Transverse colon (tissue), 4 donors: ENCODE data around the gene ANKRD40CL. TPM values are rescaled to one million over a fixed set of nuclear protein-coding genes. Genes with fewer than 3 reads are reported as not detected.

ENCODE experiments used
- DNase-seq: peaks from one replicate; pipeline ENCODE4 v3.0.0-alpha.2; 2019
- H3K27ac ChIP-seq, 4 donors: fragments of 200-600 bp; sonication (generic); 2 replicates each; pipeline ENCODE4 v1.5.1; 2016 to 2018; ENCODE audit warnings: inconsistent platforms in 4 of 4
- H3K27me3 ChIP-seq: fragments of 200-600 bp; sonication (generic); 2 replicates; pipeline ENCODE4 v1.5.1; 2017; ENCODE audit warnings: inconsistent platforms
- H3K36me3 ChIP-seq, 4 donors: fragments of 200-600 bp; sonication (generic); 2 replicates each; pipeline ENCODE4 v1.5.1; 2017 to 2019; ENCODE audit warnings: inconsistent platforms in 4 of 4
- H3K4me1 ChIP-seq, 4 donors: fragments of 200-600 bp; sonication (generic); 2 replicates each; pipeline ENCODE4 v1.5.1; 2017 to 2020; ENCODE audit warnings: inconsistent platforms in 4 of 4
- H3K4me3 ChIP-seq, 4 donors: fragments of 200-600 bp; sonication (generic); 1 replicate in 1 of 4; 2 replicates in 3 of 4; pipeline versions ENCODE4 v1.5.1 to v1.6.1; 2017 to 2019; ENCODE audit warnings: inconsistent platforms in 4 of 4
- H3K9me3 ChIP-seq, 2 donors: fragments of 200-600 bp; sonication (generic); 2 replicates each; pipeline ENCODE4 v1.5.1; 2017 to 2019; ENCODE audit warnings: inconsistent platforms in 2 of 2
- CTCF ChIP-seq, 5 experiments: fragments of 200-600 bp in 3 of 5; fragments of 450-650 bp in 2 of 5; sonication (generic) in 3 of 5; IDR thresholded peaks; 1 replicate in 2 of 5; 2 replicates in 3 of 5; pipeline ENCODE4 v1.5.1; 2016 to 2017; ENCODE audit warnings: antibody characterized with exemption in 5 of 5, inconsistent platforms in 3 of 5, mild to moderate bottlenecking in 2 of 5, moderate library complexity in 1 of 5
- EP300 ChIP-seq: sonication (generic); formaldehyde crosslinking; IDR thresholded peaks from one replicate; pipeline ENCODE4 v1.6.1; 2017; ENCODE audit warnings: antibody characterized with exemption, low read depth
- POLR2A ChIP-seq: fragments of 450-650 bp; IDR thresholded peaks from one replicate; pipeline ENCODE4 v1.6.1; 2016; ENCODE audit warnings: antibody characterized with exemption, mild to moderate bottlenecking, moderate library complexity
- POLR2AphosphoS5 ChIP-seq, 3 donors: sonication (generic); formaldehyde crosslinking; IDR thresholded peaks; one replicate each; pipeline ENCODE4 v1.6.1; 2016; ENCODE audit warnings: antibody characterized with exemption in 3 of 3
- WGBS, 2 donors: methylation state at CpG; one replicate each; pipeline ENCODE4 v1.1.5; 2018; ENCODE audit warnings: low coverage in 1 of 2; 5-methylcytosine and 5-hydroxymethylcytosine counted together
- in situ Hi-C, 4 donors: fragments of 200-750 bp; cut with MboI; loops; one replicate each; pipeline versions ENCODE4 v1.15.0 to v1.15.1; 2017; ENCODE audit warnings: low sequenced_read_pairs in 3 of 4, low pct_ligation_motif_present in 1 of 4, low pct_unique_long_range_greater_than_20kb in 1 of 4
- intact Hi-C: fragments of 100-400 bp; cut with DNase I; formaldehyde crosslinking; loops from one replicate; pipeline ENCODE4 v1.15.1; 2023; ENCODE audit warnings: low total_unique reads
- total RNA-seq, 4 donors: library from RNA; depleted of rRNA; stranded (reverse); fragments of >200 nt; gene quantifications; one replicate each; pipeline ENCODE4 v1.1.0, GENCODE V29; 2016

Gene ANKRD40CL
- total RNA-seq, 4 donors from 2014 or later: 40.8 to 86.0 (median 74.9) TPM

GRCh38 chr17:50722746-50723145 is 44.6 kb downstream of the ANKRD40CL start:
- H3K9me3 ChIP-seq: no peaks in the 10 kb centered on the region
- no peak for TF ChIP-seq CTCF (IDR thresholded peaks at IDR 0.05)
- no peak for TF ChIP-seq POLR2A
- TF ChIP-seq POLR2AphosphoS5 (IDR thresholded peaks at IDR 0.05): no peak
- TF ChIP-seq EP300: no peak
- 35 to 51% methylated on average over 3 of the region's 3 CpGs for WGBS, 2 donors
- H3K4me1 ChIP-seq: peaks cover 37 to 77% (median 68%) of the 10 kb centered on the region in 4 donors
- DNase-seq: no peak
- in situ Hi-C loops (no loop called here), intact Hi-C loops (no loop called here)
- no peak overlapping the region for H3K4me3 ChIP-seq
- H3K36me3 ChIP-seq: no peaks in the 10 kb centered on the region
- H3K27me3 ChIP-seq: no peaks in the 10 kb centered on the region
- no peak overlapping the region for H3K27ac ChIP-seq

GRCh38 chr17:50721194-50722010 is 45.9 kb downstream of the ANKRD40CL start:
- in situ Hi-C loops: no loop called here
- DNase-seq: no peak
- intact Hi-C loops: no loop called here
- 2 to 6% methylated on average over 7 of the region's 7 CpGs for WGBS, 2 donors
- H3K27me3 ChIP-seq: no peaks in the 10 kb centered on the region
- no peaks in the 10 kb centered on the region for H3K9me3 ChIP-seq
- peaks cover 32 to 63% (median 55%) of the 10 kb centered on the region in 4 donors for H3K4me1 ChIP-seq
- H3K27ac ChIP-seq: peak overlapping the region; percentile 97 to 99 (median 98)
- H3K36me3 ChIP-seq: no peaks in the 10 kb centered on the region
- TF ChIP-seq POLR2AphosphoS5 (IDR thresholded peaks at IDR 0.05): no peak
- no peak for TF ChIP-seq CTCF (IDR thresholded peaks at IDR 0.05)
- no peak for TF ChIP-seq POLR2A
- no peak for TF ChIP-seq EP300
- H3K4me3 ChIP-seq: peak overlapping the region in 3 of 4 donors; percentile 85 to 94 (median 93)

GRCh38 chr17:50719924-50720794 is 47.2 kb downstream of the ANKRD40CL start:
- no peak for DNase-seq
- peaks cover 25 to 51% (median 43%) of the 10 kb centered on the region in 4 donors for H3K4me1 ChIP-seq
- in situ Hi-C loops (no loop called here), intact Hi-C loops (no loop called here)
- no peaks in the 10 kb centered on the region for H3K9me3 ChIP-seq
- H3K27me3 ChIP-seq: no peaks in the 10 kb centered on the region
- no peaks in the 10 kb centered on the region for H3K36me3 ChIP-seq
- peak overlapping the region; percentile 76 to 94 (median 89) for H3K4me3 ChIP-seq
- no peak for TF ChIP-seq POLR2A
- no peak for TF ChIP-seq CTCF (IDR thresholded peaks at IDR 0.05)
- TF ChIP-seq EP300: no peak
- TF ChIP-seq POLR2AphosphoS5 (IDR thresholded peaks at IDR 0.05): no peak
- WGBS, 2 donors: 0 to 1% methylated on average over 16 to 25 of the region's 25 CpGs
- H3K27ac ChIP-seq: peak overlapping the region; percentile 97 to 99 (median 98)
